ENCODE results near the gene PDZK1IP1. TPM values are rescaled to one million over a fixed set of nuclear protein-coding genes. Genes with fewer than 3 reads are reported as not detected.

PDZK1IP1 gene
- total RNA-seq, 4 donors from 2014 or later: 36.8 to 201 (median 153) TPM

- H3K27me3 ChIP-seq: peaks cover 3% of the 10 kb centered on the region
- no peaks in the 10 kb centered on the region for H3K36me3 ChIP-seq
- peak overlapping the region; percentile 2 for H3K27ac ChIP-seq
- no peaks in the 10 kb centered on the region for H3K9me3 ChIP-seq
- DNase-seq (ENCODE audit: low spot score in 2 of 2): no peak
- WGBS: 62% methylated on average over 9 of the region's 9 CpGs
- TF ChIP-seq POLR2AphosphoS5 (IDR thresholded peaks at IDR 0.05): no peak
- TF ChIP-seq POLR2A (IDR thresholded peaks at IDR 0.05): no peak
- TF ChIP-seq CTCF (IDR thresholded peaks at IDR 0.05): no peak
- TF ChIP-seq EP300 (IDR thresholded peaks at IDR 0.05): no peak
- no peak overlapping the region for H3K4me3 ChIP-seq
- H3K4me1 ChIP-seq: no peaks in the 10 kb centered on the region
These were observed 22.0 kb upstream of the PDZK1IP1 start for GRCh38 chr1:47211796-47212269.

GRCh38 chr1:47210666-47211065 is 20.8 kb upstream of the PDZK1IP1 start:
- WGBS: 80% methylated on average over 3 of the region's 3 CpGs
- no peak for DNase-seq (ENCODE audit: low spot score in 2 of 2)
- Histone ChIP-seq H3K4me3 (no peak overlapping the region), H3K36me3 (no peaks in the 10 kb centered on the region), H3K27me3 (peaks cover 3% of the 10 kb centered on the region), H3K9me3 (no peaks in the 10 kb centered on the region), H3K27ac (no peak overlapping the region), H3K4me1 (no peaks in the 10 kb centered on the region)
- TF ChIP-seq POLR2AphosphoS5 (IDR thresholded peaks at IDR 0.05) (no peak), CTCF (IDR thresholded peaks at IDR 0.05) (no peak), EP300 (IDR thresholded peaks at IDR 0.05) (no peak), POLR2A (IDR thresholded peaks at IDR 0.05) (no peak)

- no peak overlapping the region for H3K27ac ChIP-seq
- DNase-seq (ENCODE audit: low spot score in 2 of 2): no peak
- H3K27me3 ChIP-seq: peaks cover 3% of the 10 kb centered on the region
- H3K36me3 ChIP-seq: no peaks in the 10 kb centered on the region
- 79% methylated on average over 3 of the region's 3 CpGs for WGBS
- no peak overlapping the region for H3K4me3 ChIP-seq
- TF ChIP-seq POLR2AphosphoS5 (IDR thresholded peaks at IDR 0.05) (no peak), CTCF (IDR thresholded peaks at IDR 0.05) (no peak), EP300 (IDR thresholded peaks at IDR 0.05) (no peak), POLR2A (IDR thresholded peaks at IDR 0.05) (no peak)
- no peaks in the 10 kb centered on the region for H3K4me1 ChIP-seq
- no peaks in the 10 kb centered on the region for H3K9me3 ChIP-seq
These were observed 20.0 kb upstream of the PDZK1IP1 start for GRCh38 chr1:47209725-47210325.

GRCh38 chr1:47209091-47209490 is 19.3 kb upstream of the PDZK1IP1 start:
- Histone ChIP-seq H3K36me3 (no peaks in the 10 kb centered on the region), H3K9me3 (no peaks in the 10 kb centered on the region), H3K27me3 (peaks cover 3% of the 10 kb centered on the region), H3K4me3 (no peak overlapping the region), H3K4me1 (no peaks in the 10 kb centered on the region), H3K27ac (no peak overlapping the region)
- DNase-seq (ENCODE audit: low spot score in 2 of 2): no peak
- 58% methylated on average over 8 of the region's 8 CpGs for WGBS
- TF ChIP-seq CTCF (IDR thresholded peaks at IDR 0.05): no peak
- no peak for TF ChIP-seq POLR2A (IDR thresholded peaks at IDR 0.05)
- no peak for TF ChIP-seq EP300 (IDR thresholded peaks at IDR 0.05)
- TF ChIP-seq POLR2AphosphoS5 (IDR thresholded peaks at IDR 0.05): no peak

- Histone ChIP-seq H3K27ac (no peak overlapping the region), H3K4me1 (no peaks in the 10 kb centered on the region), H3K36me3 (no peaks in the 10 kb centered on the region), H3K27me3 (peaks cover 3% of the 10 kb centered on the region), H3K9me3 (no peaks in the 10 kb centered on the region), H3K4me3 (no peak overlapping the region)
- WGBS: 54% methylated on average over 7 of the region's 11 CpGs
- no peak for TF ChIP-seq EP300 (IDR thresholded peaks at IDR 0.05)
- no peak for TF ChIP-seq CTCF (IDR thresholded peaks at IDR 0.05)
- TF ChIP-seq POLR2A (IDR thresholded peaks at IDR 0.05): no peak
- TF ChIP-seq POLR2AphosphoS5 (IDR thresholded peaks at IDR 0.05): no peak
- no peak for DNase-seq (ENCODE audit: low spot score in 2 of 2)
These were observed 18.6 kb upstream of the PDZK1IP1 start for GRCh38 chr1:47208374-47208850.
